ENCODE results near the gene FCRLA.
"Not testable (repeated sequence)": the region's sequence is repeated elsewhere in the genome, so short reads cannot be mapped to it uniquely, and the experiment has no call there.

- TF ChIP-seq, protein P1, sequence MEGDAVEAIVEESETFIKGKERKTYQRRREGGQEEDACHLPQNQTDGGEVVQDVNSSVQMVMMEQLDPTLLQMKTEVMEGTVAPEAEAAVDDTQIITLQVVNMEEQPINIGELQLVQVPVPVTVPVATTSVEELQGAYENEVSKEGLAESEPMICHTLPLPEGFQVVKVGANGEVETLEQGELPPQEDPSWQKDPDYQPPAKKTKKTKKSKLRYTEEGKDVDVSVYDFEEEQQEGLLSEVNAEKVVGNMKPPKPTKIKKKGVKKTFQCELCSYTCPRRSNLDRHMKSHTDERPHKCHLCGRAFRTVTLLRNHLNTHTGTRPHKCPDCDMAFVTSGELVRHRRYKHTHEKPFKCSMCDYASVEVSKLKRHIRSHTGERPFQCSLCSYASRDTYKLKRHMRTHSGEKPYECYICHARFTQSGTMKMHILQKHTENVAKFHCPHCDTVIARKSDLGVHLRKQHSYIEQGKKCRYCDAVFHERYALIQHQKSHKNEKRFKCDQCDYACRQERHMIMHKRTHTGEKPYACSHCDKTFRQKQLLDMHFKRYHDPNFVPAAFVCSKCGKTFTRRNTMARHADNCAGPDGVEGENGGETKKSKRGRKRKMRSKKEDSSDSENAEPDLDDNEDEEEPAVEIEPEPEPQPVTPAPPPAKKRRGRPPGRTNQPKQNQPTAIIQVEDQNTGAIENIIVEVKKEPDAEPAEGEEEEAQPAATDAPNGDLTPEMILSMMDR (IDR thresholded peaks at IDR 0.05): not testable (repeated sequence)
- not testable (repeated sequence) for TF ChIP-seq POLR2A, EP300 (IDR thresholded peaks at IDR 0.05)
These were observed 45.2 kb upstream of the FCRLA start for GRCh38 chr1:161661660-161662311.
